ENCODE results near the gene PGRMC2. TPM values are rescaled to one million over a fixed set of nuclear protein-coding genes. Genes with fewer than 3 reads are reported as not detected.

Gene PGRMC2
- total RNA-seq (14.0 and 17.7 TPM in 2 replicates), polyA plus RNA-seq (38.9 and 39.2 TPM in 2 replicates)

- Histone ChIP-seq H3K4me1 (ENCODE audit: low read depth) (peaks cover 8% of the 10 kb centered on the region), H3K27ac (peak within 1 kb of the TSS; percentile 87), H3K4me3 (peak within 1 kb of the TSS; percentile 74), H3K27me3 (no peaks in the 10 kb centered on the region), H3K36me3 (no peaks in the 10 kb centered on the region), H3K9me3 (ENCODE audit: low read depth) (no peaks in the 10 kb centered on the region)
- DNase-seq (ENCODE audit: low read depth in 1 of 2, low spot score in 1 of 2) = peak in 1 of 2 donors; percentile 37
- TF ChIP-seq, protein P1, sequence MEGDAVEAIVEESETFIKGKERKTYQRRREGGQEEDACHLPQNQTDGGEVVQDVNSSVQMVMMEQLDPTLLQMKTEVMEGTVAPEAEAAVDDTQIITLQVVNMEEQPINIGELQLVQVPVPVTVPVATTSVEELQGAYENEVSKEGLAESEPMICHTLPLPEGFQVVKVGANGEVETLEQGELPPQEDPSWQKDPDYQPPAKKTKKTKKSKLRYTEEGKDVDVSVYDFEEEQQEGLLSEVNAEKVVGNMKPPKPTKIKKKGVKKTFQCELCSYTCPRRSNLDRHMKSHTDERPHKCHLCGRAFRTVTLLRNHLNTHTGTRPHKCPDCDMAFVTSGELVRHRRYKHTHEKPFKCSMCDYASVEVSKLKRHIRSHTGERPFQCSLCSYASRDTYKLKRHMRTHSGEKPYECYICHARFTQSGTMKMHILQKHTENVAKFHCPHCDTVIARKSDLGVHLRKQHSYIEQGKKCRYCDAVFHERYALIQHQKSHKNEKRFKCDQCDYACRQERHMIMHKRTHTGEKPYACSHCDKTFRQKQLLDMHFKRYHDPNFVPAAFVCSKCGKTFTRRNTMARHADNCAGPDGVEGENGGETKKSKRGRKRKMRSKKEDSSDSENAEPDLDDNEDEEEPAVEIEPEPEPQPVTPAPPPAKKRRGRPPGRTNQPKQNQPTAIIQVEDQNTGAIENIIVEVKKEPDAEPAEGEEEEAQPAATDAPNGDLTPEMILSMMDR (IDR thresholded peaks at IDR 0.05; ENCODE audit: low read depth, low read length) = no peak
Measured at GRCh38 chr4:128287141-128287870, at the start of gene PGRMC2. Gene PGRMC2, minus strand, starts transcription at chr4:128287813. Its CDS starts 23 bp downstream, at chr4:128287790.

- Histone ChIP-seq H3K4me3 (no peak overlapping the region), H3K27me3 (no peaks in the 10 kb centered on the region), H3K27ac (no peak overlapping the region), H3K9me3 (ENCODE audit: low read depth) (no peaks in the 10 kb centered on the region), H3K36me3 (no peaks in the 10 kb centered on the region), H3K4me1 (ENCODE audit: low read depth) (peaks cover 8% of the 10 kb centered on the region)
- TF ChIP-seq, protein P1 (IDR thresholded peaks at IDR 0.05; ENCODE audit: low read depth, low read length) = no peak
- DNase-seq (ENCODE audit: low read depth in 1 of 2, low spot score in 1 of 2) = no peak
Measured at GRCh38 chr4:128335541-128335940, 47.9 kb upstream of the PGRMC2 start.

DNA sequence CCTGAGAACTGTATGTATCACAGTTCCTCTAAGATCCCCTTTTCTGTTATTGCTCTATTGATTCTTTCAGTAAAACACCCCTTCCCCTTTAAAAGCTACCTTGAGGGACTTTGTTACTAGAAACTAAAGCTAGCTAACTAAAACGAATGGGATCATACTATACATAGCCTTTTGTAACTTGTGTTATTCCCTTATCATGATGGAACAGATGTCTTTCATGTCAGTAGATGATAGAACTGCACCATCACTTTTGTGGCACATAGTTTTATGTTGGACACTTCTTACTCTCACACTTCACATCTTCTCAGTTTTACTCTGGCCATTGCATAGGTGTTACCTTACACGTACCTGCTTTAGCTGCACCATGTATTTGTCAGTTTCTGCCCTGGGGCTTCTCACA is 46.6 kb upstream of the PGRMC2 start:
- DNase-seq (ENCODE audit: low read depth in 1 of 2, low spot score in 1 of 2) = no peak
- TF ChIP-seq, protein P1 (IDR thresholded peaks at IDR 0.05; ENCODE audit: low read depth, low read length) = no peak
- Histone ChIP-seq H3K4me3 (no peak overlapping the region), H3K36me3 (no peaks in the 10 kb centered on the region), H3K27me3 (no peaks in the 10 kb centered on the region), H3K9me3 (ENCODE audit: low read depth) (no peaks in the 10 kb centered on the region), H3K4me1 (ENCODE audit: low read depth) (peaks cover 8% of the 10 kb centered on the region), H3K27ac (no peak overlapping the region)

DNA sequence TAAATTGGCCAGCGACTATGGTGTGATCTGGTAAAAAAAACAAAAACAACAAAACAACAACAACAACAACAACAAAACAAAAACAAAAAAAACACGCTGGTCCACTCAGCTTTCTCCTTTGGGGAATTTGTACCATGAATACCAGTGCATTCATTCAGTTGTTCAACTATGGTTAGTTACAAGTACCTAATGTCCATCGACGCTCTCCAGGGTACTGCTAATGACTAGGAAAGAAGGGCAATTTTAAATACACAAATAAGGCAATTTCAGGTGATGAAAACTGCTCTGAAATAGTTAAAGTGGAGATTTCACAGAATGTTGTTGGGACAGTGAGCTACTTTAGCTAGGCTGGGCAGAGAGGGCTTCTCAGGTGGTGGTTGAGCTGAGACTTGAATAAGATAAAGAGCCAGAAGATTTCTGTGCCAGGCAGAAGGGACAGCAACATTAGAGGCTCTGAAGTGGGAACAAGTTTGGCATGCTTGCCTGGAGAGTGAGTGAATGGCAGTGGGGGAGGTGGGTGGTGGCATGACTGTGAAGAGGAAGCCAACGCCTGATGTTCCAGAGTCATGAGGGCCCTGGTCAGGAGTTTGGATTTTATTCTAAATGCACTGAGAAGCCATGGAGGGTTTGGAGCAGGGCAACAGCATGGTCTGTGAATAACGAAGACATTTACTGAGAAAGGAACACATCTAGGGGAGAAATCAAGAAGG is 45.9 kb upstream of the PGRMC2 start:
- H3K4me3 ChIP-seq = no peak overlapping the region
- H3K27me3 ChIP-seq = no peaks in the 10 kb centered on the region
- no peaks in the 10 kb centered on the region for H3K9me3 ChIP-seq (ENCODE audit: low read depth)
- peaks cover 8% of the 10 kb centered on the region for H3K4me1 ChIP-seq (ENCODE audit: low read depth)
- peak in 1 of 2 donors; percentile 61 for DNase-seq (ENCODE audit: low read depth in 1 of 2, low spot score in 1 of 2)
- TF ChIP-seq, protein P1 (IDR thresholded peaks at IDR 0.05; ENCODE audit: low read depth, low read length) = no peak
- H3K27ac ChIP-seq = no peak overlapping the region
- no peaks in the 10 kb centered on the region for H3K36me3 ChIP-seq

- H3K27me3 ChIP-seq = no peaks in the 10 kb centered on the region
- TF ChIP-seq, protein P1 (IDR thresholded peaks at IDR 0.05; ENCODE audit: low read depth, low read length) = no peak
- no peak overlapping the region for H3K4me3 ChIP-seq
- no peak overlapping the region for H3K27ac ChIP-seq
- peaks cover 16% of the 10 kb centered on the region for H3K4me1 ChIP-seq (ENCODE audit: low read depth)
- DNase-seq (ENCODE audit: low read depth in 1 of 2, low spot score in 1 of 2) = no peak
- no peaks in the 10 kb centered on the region for H3K36me3 ChIP-seq
- H3K9me3 ChIP-seq (ENCODE audit: low read depth) = no peaks in the 10 kb centered on the region
Measured at GRCh38 chr4:128332081-128332480, 44.5 kb upstream of the PGRMC2 start.

All from cardiac muscle cell (in vitro differentiated cells and primary cell).